GM19240 (cell line): Measurements from ENCODE around the gene CCT3.
A peak's percentile ranks its signal among the peaks of the same experiment; 100 is the strongest.
"Not testable (repeated sequence)": the region's sequence is repeated elsewhere in the genome, so short reads cannot be mapped to it uniquely, and the experiment has no call there.

Source experiments
- DNase-seq: peaks from one replicate; pipeline ENCODE4 v3.0.0; 2011; ENCODE audit warnings: low spot score; ENCODE audit not compliant: insufficient read length

Gene CCT3

GRCh38 chr1:156337052-156337887, 822 bp downstream of the CCT3 start:
- DNase-seq = no peak

- no peak for DNase-seq
These were observed 1.9 kb downstream of the CCT3 start for GRCh38 chr1:156336242-156336641.

GRCh38 chr1:156323179-156323578, 14.9 kb downstream of the CCT3 start:
- DNase-seq = not testable (repeated sequence)

DNA sequence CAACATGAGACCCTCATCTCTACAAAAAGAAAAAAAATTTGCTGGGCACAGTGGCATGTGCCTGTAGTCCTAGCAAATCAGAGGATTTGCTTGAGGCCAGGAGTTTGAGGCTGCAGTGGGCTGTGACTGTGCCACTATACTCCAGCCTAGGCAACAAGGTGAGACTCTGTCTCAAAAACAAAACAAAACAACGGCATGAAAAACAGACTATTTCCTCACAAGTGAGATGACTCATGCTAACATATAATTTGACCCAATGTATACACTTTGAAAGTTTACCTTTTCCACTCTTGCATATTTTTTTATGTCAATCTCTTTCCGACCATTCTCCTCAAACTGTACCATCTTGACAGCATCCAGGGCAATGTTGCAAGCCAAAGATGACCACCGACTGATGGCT, 17.5 kb downstream of the CCT3 start:
- no peak for DNase-seq

DNA sequence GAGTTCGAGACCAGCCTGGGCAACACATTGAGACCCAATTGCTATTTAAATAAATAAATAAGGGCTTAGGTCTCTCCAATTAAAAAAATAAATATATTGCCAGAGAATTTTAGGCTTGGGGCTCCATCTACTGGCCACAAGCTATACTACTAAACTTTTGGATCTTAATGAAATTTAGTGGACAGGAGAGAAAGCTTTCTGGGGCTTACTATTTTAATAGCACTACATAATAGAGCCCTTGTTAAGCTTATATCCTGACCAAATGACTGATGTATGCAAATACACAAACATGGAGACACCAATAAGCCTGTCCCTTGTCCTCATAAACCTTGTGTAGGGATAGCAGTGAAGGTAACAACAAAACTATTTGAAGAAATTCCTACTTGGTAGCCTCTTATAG, 18.4 kb downstream of the CCT3 start:
- DNase-seq = no peak

GRCh38 chr1:156316909-156317308, 21.2 kb downstream of the CCT3 start:
- no peak for DNase-seq

DNA sequence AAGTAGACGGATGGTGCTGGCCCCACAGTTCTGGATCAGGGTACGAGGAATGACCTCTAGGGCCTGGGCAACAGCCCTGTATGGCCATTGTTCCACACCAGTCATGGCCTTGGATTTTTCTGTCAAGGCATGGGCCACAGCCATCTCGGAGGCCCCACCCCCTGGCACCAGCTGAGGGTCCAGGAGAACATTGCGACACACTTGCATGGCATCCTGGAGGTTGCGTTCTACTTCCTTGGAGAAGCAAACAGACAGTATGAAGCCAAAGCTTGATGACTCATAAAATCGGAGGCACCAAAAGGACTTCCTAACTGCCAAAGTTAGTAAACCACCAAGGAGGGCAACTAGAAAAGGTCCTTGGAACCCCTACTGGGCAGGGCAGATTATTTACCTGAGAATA, 27.1 kb downstream of the CCT3 start:
- no peak for DNase-seq

GRCh38 chr1:156308078-156308477, 30.0 kb downstream of the CCT3 start:
- no peak for DNase-seq

GRCh38 chr1:156305215-156305614, 32.9 kb downstream of the CCT3 start:
- no peak for DNase-seq

DNA sequence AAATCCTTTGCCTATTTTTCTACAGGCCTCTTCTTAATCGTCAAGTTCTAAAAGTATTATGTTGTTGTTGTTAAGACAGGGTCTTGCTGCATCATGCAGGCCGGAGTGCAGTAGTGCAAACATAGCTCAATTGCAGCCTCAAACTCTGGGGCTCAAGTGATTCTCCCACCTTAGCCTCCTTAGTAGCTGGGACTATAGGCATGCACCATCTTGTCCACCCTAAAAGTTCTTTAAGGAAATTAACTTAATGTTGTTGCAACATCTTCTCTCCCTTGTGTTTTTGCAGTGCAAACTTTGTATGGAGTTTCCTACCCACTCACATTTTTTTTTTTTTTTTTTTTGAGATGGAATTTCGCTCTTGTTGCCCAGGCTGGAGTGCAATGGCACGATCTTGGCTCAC, 34.9 kb downstream of the CCT3 start:
- DNase-seq = no peak

- DNase-seq = no peak
These were observed 39.2 kb downstream of the CCT3 start, which contains the start of gene VHLL for GRCh38 chr1:156298852-156299357. VHLL (minus strand) TSS chr1:156299307; CDS start chr1:156299189, 118 bp downstream.

DNA sequence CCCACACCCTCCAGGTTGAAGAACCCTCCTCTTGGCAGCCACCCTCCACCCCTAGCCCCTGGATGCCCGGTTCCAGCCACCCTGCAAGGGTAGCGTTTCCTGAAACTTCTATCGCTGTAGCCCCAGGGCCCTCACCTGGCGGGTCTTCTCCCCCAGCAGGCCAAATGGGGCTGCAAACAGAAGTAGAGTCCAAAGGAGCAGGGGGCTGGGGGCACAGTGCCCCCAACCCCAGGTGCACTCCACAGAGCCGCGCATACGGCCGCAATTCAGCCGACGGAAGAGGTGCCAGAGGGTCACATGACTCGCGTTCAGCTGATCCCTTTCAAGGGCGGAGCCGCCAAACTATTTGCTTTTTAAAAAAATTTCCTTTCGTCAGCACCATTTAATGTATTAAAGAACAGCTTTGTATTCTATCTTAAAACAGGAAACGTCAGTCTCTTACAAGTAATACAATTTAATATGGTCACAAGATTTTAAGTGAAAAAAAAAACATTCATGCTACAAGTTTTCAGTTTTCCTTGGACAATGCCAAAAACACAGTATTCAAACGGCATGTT, 42.6 kb downstream of the CCT3 start, which contains the start of gene GLMP:
Gene GLMP (minus strand): TSS at position 289 of the 557 bp plus-strand sequence. CDS start 34 bp downstream, at position 255.
- peak; percentile 75 for DNase-seq

DNA sequence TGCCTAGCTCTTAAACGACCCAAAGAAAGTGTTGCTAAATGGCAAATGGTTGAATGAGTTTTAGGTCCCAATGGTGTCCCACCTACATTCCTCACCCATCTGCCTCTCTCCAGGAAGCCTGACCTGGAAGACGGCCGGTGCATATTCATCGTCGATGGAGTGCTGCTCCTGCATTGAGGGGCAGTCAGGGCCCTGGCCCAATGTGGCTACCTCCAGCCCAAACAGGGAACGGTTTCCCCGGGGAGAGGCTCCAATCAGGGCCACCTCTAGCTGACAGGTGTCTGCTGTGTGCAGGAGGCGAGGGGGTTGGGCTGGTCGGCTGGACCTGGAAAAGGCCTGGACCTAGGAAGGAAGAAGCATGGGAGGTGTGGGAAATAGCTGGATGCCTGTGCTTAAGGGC, 44.2 kb downstream of the CCT3 start:
- no peak for DNase-seq

DNA sequence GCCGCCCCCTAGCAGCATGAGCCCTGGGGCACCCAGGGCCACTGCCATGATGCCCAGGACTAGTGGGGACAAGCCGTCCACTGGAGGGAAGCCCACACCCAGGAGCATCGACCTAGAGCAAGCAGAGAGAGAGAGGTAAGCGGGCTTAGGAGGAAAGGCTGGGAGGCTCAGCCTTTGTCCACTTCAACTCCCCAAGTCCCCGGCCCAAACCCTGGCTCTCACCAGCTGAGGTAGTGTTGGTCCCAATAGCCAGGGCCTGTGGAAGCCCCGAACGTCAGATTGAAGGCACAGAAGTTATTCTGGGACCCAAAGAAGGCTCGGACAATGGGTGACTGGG, 45.0 kb downstream of the CCT3 start:
- DNase-seq = no peak

GRCh38 chr1:156291226-156292061, 46.6 kb downstream of the CCT3 start:
- no peak for DNase-seq

DNA sequence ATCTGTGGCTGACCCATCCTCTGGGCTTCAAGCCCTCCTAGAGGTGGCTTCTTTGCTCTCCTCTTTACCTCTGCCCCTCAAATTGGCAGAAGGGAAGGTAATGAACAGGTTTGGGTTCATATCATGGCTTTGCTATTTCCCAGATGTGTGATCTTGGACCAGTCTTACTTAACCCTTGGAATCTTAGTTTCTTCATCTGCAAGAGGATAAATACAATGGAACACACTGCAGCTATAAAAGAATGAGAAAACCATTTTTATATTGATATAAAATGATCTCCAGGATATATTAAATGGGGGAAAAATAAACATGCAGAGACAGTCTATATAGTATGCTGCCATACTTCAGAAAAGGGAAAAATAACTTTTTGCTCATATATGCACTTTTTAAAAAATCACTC, 48.2 kb downstream of the CCT3 start:
- no peak for DNase-seq

DNA sequence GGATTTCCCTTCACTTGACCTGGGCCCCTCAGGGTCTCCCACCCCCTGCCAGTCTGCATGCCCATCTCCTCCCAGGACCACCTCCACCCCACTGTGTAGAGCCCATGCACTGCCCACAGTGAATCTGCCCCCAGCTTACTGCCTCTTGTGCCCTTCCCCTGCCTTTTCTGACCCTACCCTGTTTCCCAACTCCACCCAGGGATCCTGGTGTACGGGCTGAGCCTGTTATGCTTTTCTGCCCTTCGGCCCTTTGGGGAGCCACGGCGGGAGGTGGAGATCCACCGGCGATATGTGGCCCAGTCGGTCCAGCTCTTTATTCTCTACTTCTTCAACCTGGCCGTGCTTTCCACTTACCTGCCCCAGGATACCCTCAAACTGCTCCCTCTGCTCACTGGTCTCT, 52.0 kb downstream of the CCT3 start:
- DNase-seq = no peak

DNA sequence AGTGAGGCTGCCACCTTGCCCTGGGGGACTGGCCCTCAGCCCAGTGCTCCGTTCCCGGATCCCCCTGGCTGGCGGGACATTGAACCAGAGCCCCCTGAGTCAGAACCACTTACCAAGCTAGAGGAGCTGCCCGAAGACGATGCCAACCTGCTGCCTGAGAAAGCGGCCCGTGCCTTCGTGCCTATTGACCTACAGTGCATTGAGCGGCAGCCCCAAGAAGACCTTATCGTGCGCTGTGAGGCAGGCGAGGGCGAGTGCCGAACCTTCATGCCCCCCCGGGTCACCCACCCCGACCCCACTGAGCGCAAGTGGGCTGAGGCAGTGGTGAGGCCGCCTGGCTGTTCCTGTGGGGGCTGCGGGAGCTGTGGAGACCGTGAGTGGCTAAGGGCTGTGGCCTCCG, 52.7 kb downstream of the CCT3 start:
- DNase-seq = no peak

DNA sequence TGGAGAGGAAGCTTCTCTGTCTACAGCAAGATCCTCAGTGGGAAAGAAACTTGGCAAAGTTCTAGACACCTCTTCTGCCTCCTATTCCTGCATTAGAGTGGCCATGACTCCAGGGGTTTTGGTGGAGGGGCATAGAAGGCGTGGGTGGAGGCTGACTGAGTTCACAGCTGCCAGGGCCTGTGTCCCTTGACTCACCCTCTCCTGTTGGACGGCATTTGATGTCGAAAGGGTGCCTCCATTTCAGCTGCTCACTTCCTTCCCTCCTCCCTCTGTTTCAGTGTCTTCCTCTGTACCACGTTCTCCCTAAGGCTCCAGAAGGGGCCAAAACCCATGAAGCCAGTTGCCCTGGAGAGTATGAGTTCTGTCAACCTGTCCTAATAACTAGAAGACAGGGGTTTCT, 53.3 kb downstream of the CCT3 start:
- no peak for DNase-seq

DNA sequence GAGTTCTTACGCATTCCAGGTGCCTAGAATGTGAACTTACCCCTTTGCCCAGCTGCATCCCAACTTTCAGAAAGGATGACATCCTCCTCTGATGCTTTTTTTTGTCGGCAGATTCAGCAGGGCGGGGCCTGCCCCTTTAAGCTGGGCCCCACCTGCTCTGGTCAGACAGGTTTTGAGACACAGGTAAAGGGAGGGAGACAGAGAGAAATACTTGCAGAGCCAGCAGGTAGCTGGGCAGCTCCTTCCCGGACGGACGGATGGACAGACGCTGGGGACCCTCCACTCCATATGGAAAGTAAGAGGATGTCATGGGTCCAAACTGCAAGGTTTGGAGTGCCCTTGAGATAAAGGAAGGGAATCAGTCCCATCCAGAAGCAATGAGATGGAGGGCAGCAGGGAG, 54.0 kb downstream of the CCT3 start, which contains the start of gene TMEM79:
Gene TMEM79 (plus strand): TSS at position 214 of the 400 bp plus-strand sequence. CDS start 902 bp downstream, outside the sequence.
- no peak for DNase-seq

- DNase-seq = no peak
These were observed 54.6 kb downstream of the CCT3 start for GRCh38 chr1:156283521-156283920.
